Loucy (cell line): ENCODE results near the gene NDC80.

Source experiments
- EZH2phosphoT487 ChIP-seq: fragments of 200-600 bp; IDR thresholded peaks from 2 replicates; pipeline ENCODE4 v1.6.1; 2018; ENCODE audit warnings: antibody characterized with exemption, mild to moderate bottlenecking, moderate library complexity, borderline replicate concordance
- TF ChIP-seq, protein P1 (sequence below): fragments of 200-600 bp; sonication (generic); conservative IDR thresholded peaks from 2 replicates; pipeline ENCODE4 v1.5.1; 2014; ENCODE audit warnings: mild to moderate bottlenecking, antibody characterized with exemption, low read length

DNA sequence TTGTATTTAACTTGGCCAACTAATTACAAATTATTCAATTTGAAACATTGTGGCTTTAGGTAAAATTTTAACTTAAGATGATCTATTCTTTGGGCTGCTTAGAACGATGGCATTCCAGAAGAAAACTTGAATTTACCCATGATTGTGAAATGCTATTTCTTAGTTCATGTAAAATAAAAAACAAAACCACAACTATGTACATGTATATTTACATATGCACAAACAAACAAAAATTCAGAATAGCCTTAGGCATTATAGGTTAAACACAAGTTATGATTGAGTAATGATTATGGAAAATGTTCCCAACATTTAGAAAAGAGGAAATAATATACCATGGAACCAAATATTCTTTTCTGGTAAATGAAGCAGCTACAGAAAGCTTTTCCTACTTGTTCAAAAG is 80.6 kb downstream of the NDC80 start:
- TF ChIP-seq, protein P1, sequence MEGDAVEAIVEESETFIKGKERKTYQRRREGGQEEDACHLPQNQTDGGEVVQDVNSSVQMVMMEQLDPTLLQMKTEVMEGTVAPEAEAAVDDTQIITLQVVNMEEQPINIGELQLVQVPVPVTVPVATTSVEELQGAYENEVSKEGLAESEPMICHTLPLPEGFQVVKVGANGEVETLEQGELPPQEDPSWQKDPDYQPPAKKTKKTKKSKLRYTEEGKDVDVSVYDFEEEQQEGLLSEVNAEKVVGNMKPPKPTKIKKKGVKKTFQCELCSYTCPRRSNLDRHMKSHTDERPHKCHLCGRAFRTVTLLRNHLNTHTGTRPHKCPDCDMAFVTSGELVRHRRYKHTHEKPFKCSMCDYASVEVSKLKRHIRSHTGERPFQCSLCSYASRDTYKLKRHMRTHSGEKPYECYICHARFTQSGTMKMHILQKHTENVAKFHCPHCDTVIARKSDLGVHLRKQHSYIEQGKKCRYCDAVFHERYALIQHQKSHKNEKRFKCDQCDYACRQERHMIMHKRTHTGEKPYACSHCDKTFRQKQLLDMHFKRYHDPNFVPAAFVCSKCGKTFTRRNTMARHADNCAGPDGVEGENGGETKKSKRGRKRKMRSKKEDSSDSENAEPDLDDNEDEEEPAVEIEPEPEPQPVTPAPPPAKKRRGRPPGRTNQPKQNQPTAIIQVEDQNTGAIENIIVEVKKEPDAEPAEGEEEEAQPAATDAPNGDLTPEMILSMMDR, result no peak
- no peak for TF ChIP-seq EZH2phosphoT487
